22Rv1 (cell line): ENCODE measurements around the gene SYNE2.

ENCODE experiments used
- ZFX ChIP-seq: fragments of 450-650 bp; IDR thresholded peaks from 2 replicates; pipeline ENCODE4 v1.6.1; 2017; ENCODE audit warnings: antibody characterized with exemption, borderline replicate concordance
- TF ChIP-seq, protein P1 (sequence below): fragments of 450-650 bp; IDR thresholded peaks from 2 replicates; pipeline ENCODE4 v1.5.1; 2017; ENCODE audit warnings: mild to moderate bottlenecking

DNA sequence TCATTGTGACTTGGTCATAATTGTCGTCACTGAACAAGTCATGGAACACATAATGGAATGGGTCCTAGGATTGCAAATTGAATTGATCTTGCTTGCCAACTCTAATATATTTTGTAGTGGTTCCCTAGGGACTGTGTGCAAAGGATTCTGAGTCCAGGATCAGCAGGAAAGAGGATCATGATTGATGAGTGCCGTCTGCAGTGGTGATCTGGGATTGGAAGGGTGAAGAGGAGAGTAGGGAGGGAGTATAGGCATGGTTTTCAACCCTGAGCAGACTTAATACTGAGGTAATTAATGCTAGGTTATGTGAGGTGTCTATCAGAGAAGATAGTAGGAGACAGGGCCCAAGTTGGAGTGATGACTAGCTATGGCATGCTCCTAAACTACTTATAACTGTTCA, 272.5 kb downstream of the SYNE2 start:
- TF ChIP-seq, protein P1, sequence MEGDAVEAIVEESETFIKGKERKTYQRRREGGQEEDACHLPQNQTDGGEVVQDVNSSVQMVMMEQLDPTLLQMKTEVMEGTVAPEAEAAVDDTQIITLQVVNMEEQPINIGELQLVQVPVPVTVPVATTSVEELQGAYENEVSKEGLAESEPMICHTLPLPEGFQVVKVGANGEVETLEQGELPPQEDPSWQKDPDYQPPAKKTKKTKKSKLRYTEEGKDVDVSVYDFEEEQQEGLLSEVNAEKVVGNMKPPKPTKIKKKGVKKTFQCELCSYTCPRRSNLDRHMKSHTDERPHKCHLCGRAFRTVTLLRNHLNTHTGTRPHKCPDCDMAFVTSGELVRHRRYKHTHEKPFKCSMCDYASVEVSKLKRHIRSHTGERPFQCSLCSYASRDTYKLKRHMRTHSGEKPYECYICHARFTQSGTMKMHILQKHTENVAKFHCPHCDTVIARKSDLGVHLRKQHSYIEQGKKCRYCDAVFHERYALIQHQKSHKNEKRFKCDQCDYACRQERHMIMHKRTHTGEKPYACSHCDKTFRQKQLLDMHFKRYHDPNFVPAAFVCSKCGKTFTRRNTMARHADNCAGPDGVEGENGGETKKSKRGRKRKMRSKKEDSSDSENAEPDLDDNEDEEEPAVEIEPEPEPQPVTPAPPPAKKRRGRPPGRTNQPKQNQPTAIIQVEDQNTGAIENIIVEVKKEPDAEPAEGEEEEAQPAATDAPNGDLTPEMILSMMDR = no peak
- no peak for TF ChIP-seq ZFX
